Measurements from ENCODE around the gene KRTAP6-3. TPM values are rescaled to one million over a fixed set of nuclear protein-coding genes. Genes with fewer than 3 reads are reported as not detected.

Gene KRTAP6-3
- polyA plus RNA-seq, 1 donor from 2014 or later: not detected

- H3K9me3 Mint-ChIP-seq: peaks cover 4 to 18% (median 16%) of the 10 kb centered on the region in 3 donors
- no peaks in the 10 kb centered on the region for H3K27me3 Mint-ChIP-seq
- no peaks in the 10 kb centered on the region for H3K4me1 Mint-ChIP-seq
- H3K27ac Mint-ChIP-seq: no peak overlapping the region
- no peaks in the 10 kb centered on the region for H3K36me3 Mint-ChIP-seq
- H3K4me3 Mint-ChIP-seq: no peak overlapping the region
These were observed 13.7 kb downstream of the KRTAP6-3 start for GRCh38 chr21:30605968-30606367.

GRCh38 chr21:30612132-30612531 lies 19.9 kb downstream of the KRTAP6-3 start:
- Mint-ChIP-seq H3K4me3 (no peak overlapping the region), H3K4me1 (no peaks in the 10 kb centered on the region), H3K27me3 (no peaks in the 10 kb centered on the region), H3K36me3 (no peaks in the 10 kb centered on the region), H3K9me3 (peaks cover 1 to 15% (median 9%) of the 10 kb centered on the region in 3 donors), H3K27ac (no peak overlapping the region)

GRCh38 chr21:30613836-30614235 lies 21.6 kb downstream of the KRTAP6-3 start, which contains the start of gene KRTAP6-1:
KRTAP6-1 (minus strand) TSS chr21:30613930; CDS start chr21:30613904, 26 bp downstream.
- H3K9me3 Mint-ChIP-seq: peaks cover 1 to 12% (median 11%) of the 10 kb centered on the region in 3 donors
- H3K4me1 Mint-ChIP-seq: no peaks in the 10 kb centered on the region
- no peak within 1 kb of the TSS for H3K27ac Mint-ChIP-seq
- no peaks in the 10 kb centered on the region for H3K27me3 Mint-ChIP-seq
- no peak within 1 kb of the TSS for H3K4me3 Mint-ChIP-seq
- H3K36me3 Mint-ChIP-seq: no peaks in the 10 kb centered on the region

- Mint-ChIP-seq H3K27me3 (no peaks in the 10 kb centered on the region), H3K4me3 (no peak overlapping the region), H3K9me3 (peaks cover 1 to 10% (median 8%) of the 10 kb centered on the region in 3 donors)
These were observed 23.0 kb downstream of the KRTAP6-3 start for GRCh38 chr21:30615199-30615598.

GRCh38 chr21:30616125-30616524 lies 23.9 kb downstream of the KRTAP6-3 start, which contains the start of gene KRTAP20-1:
KRTAP20-1 (plus strand) TSS chr21:30616425; CDS start chr21:30616455, 30 bp downstream.
- Mint-ChIP-seq H3K4me1 (no peaks in the 10 kb centered on the region), H3K4me3 (no peak within 1 kb of the TSS), H3K27ac (no peak within 1 kb of the TSS), H3K36me3 (no peaks in the 10 kb centered on the region), H3K9me3 (peaks cover 0 to 3% (median 3%) of the 10 kb centered on the region in 3 donors), H3K27me3 (no peaks in the 10 kb centered on the region)

More at GRCh38 chr21:30615199-30615598, 23.0 kb downstream of the KRTAP6-3 start:
- no peaks in the 10 kb centered on the region for H3K36me3 Mint-ChIP-seq
- no peak overlapping the region for H3K27ac Mint-ChIP-seq
- H3K4me1 Mint-ChIP-seq: no peaks in the 10 kb centered on the region

GRCh38 chr21:30620080-30620479 lies 27.8 kb downstream of the KRTAP6-3 start:
- Mint-ChIP-seq H3K27me3 (no peaks in the 10 kb centered on the region), H3K27ac (peak overlapping the region in 1 of 3 donors; percentile 17), H3K36me3 (no peaks in the 10 kb centered on the region), H3K9me3 (peaks cover 1 to 6% (median 2%) of the 10 kb centered on the region in 3 donors), H3K4me1 (peaks cover 0 to 2% (median 0%) of the 10 kb centered on the region in 3 donors), H3K4me3 (no peak overlapping the region)

GRCh38 chr21:30620522-30620921 lies 28.3 kb downstream of the KRTAP6-3 start, which contains the start of gene KRTAP20-4:
KRTAP20-4 (plus strand) TSS chr21:30620627.
- Mint-ChIP-seq H3K36me3 (no peaks in the 10 kb centered on the region), H3K9me3 (peaks cover 0 to 6% (median 2%) of the 10 kb centered on the region in 3 donors), H3K27ac (peak within 1 kb of the TSS in 1 of 3 donors; percentile 17), H3K27me3 (no peaks in the 10 kb centered on the region), H3K4me3 (no peak within 1 kb of the TSS), H3K4me1 (peaks cover 0 to 2% (median 0%) of the 10 kb centered on the region in 3 donors)

GRCh38 chr21:30623362-30623761 lies 31.1 kb downstream of the KRTAP6-3 start:
- peaks cover 0 to 9% (median 8%) of the 10 kb centered on the region in 3 donors for H3K9me3 Mint-ChIP-seq
- no peaks in the 10 kb centered on the region for H3K36me3 Mint-ChIP-seq
- no peak overlapping the region for H3K4me3 Mint-ChIP-seq
- H3K27ac Mint-ChIP-seq: no peak overlapping the region
- no peaks in the 10 kb centered on the region for H3K27me3 Mint-ChIP-seq
- peaks cover 0 to 2% (median 0%) of the 10 kb centered on the region in 3 donors for H3K4me1 Mint-ChIP-seq

- no peak overlapping the region for H3K27ac Mint-ChIP-seq
- no peaks in the 10 kb centered on the region for H3K36me3 Mint-ChIP-seq
- peaks cover 0 to 8% (median 7%) of the 10 kb centered on the region in 3 donors for H3K9me3 Mint-ChIP-seq
- H3K4me1 Mint-ChIP-seq: peaks cover 0 to 2% (median 0%) of the 10 kb centered on the region in 3 donors
- H3K27me3 Mint-ChIP-seq: no peaks in the 10 kb centered on the region
- H3K4me3 Mint-ChIP-seq: no peak overlapping the region
These were observed 33.4 kb downstream of the KRTAP6-3 start for GRCh38 chr21:30625449-30626165.

- H3K4me1 Mint-ChIP-seq: peaks cover 0 to 2% (median 0%) of the 10 kb centered on the region in 3 donors
- H3K27me3 Mint-ChIP-seq: no peaks in the 10 kb centered on the region
- no peak overlapping the region for H3K4me3 Mint-ChIP-seq
- H3K27ac Mint-ChIP-seq: no peak overlapping the region
- H3K36me3 Mint-ChIP-seq: no peaks in the 10 kb centered on the region
- H3K9me3 Mint-ChIP-seq: peaks cover 5 to 8% (median 7%) of the 10 kb centered on the region in 3 donors
These were observed 35.9 kb downstream of the KRTAP6-3 start for GRCh38 chr21:30628109-30628508.

- no peaks in the 10 kb centered on the region for H3K27me3 Mint-ChIP-seq
- peaks cover 5 to 8% (median 6%) of the 10 kb centered on the region in 3 donors for H3K9me3 Mint-ChIP-seq
- H3K4me1 Mint-ChIP-seq: peaks cover 0 to 2% (median 0%) of the 10 kb centered on the region in 3 donors
- H3K4me3 Mint-ChIP-seq: no peak overlapping the region
- no peaks in the 10 kb centered on the region for H3K36me3 Mint-ChIP-seq
- no peak overlapping the region for H3K27ac Mint-ChIP-seq
These were observed 37.0 kb downstream of the KRTAP6-3 start for GRCh38 chr21:30629200-30629599.

- peaks cover 2% of the 10 kb centered on the region for H3K36me3 Mint-ChIP-seq
- H3K9me3 Mint-ChIP-seq: peaks cover 3 to 5% (median 3%) of the 10 kb centered on the region in 3 donors
- H3K4me3 Mint-ChIP-seq: no peak within 1 kb of the TSS
- no peaks in the 10 kb centered on the region for H3K27me3 Mint-ChIP-seq
- H3K4me1 Mint-ChIP-seq: no peaks in the 10 kb centered on the region
- H3K27ac Mint-ChIP-seq: no peak within 1 kb of the TSS
These were observed 42.7 kb downstream of the KRTAP6-3 start, which contains the start of gene KRTAP20-2 for GRCh38 chr21:30634906-30635305. KRTAP20-2 (plus strand) TSS chr21:30635206; CDS start chr21:30635264, 58 bp downstream.

- Mint-ChIP-seq H3K27ac (no peak overlapping the region), H3K9me3 (peaks cover 0 to 5% (median 5%) of the 10 kb centered on the region in 3 donors), H3K4me1 (no peaks in the 10 kb centered on the region)
These were observed 46.4 kb downstream of the KRTAP6-3 start for GRCh38 chr21:30638686-30639085.

GRCh38 chr21:30642564-30642963 lies 50.3 kb downstream of the KRTAP6-3 start, which contains the start of gene KRTAP20-3:
KRTAP20-3 (plus strand) TSS chr21:30642864.
- Mint-ChIP-seq H3K4me1 (no peaks in the 10 kb centered on the region), H3K27me3 (no peaks in the 10 kb centered on the region), H3K4me3 (no peak within 1 kb of the TSS), H3K27ac (no peak within 1 kb of the TSS), H3K36me3 (peaks cover 2% of the 10 kb centered on the region), H3K9me3 (peaks cover 3 to 7% (median 5%) of the 10 kb centered on the region in 3 donors)

More at GRCh38 chr21:30638686-30639085, 46.4 kb downstream of the KRTAP6-3 start:
- H3K27me3 Mint-ChIP-seq: no peaks in the 10 kb centered on the region
- peaks cover 2% of the 10 kb centered on the region for H3K36me3 Mint-ChIP-seq
- no peak overlapping the region for H3K4me3 Mint-ChIP-seq
